GM23248 (cell line): ENCODE results near the gene LACTBL1. TPM values are rescaled to one million over a fixed set of nuclear protein-coding genes. Genes with fewer than 3 reads are reported as not detected.
"Not testable (repeated sequence)": the region's sequence is repeated elsewhere in the genome, so short reads cannot be mapped to it uniquely, and the experiment has no call there.

Experiments
- DNase-seq: peaks from one replicate; pipeline ENCODE4 v3.0.0-alpha.2; 2015
- H2AFZ ChIP-seq: fragments of 200-600 bp; sonication (generic); 2 replicates; pipeline ENCODE4 v1.6.1; 2016; ENCODE audit warnings: antibody characterized with exemption
- H3F3A ChIP-seq: fragments of 200-600 bp; sonication (generic); 2 replicates; pipeline ENCODE4 v1.6.1; 2016; ENCODE audit warnings: mild to moderate bottlenecking, antibody characterized with exemption, mixed run types; ENCODE audit not compliant: insufficient read depth
- H3K27ac ChIP-seq: fragments of 200-600 bp; sonication (generic); 2 replicates; pipeline ENCODE4 v1.5.1; 2016; ENCODE audit warnings: mild to moderate bottlenecking
- H3K27me3 ChIP-seq: fragments of 200-600 bp; sonication (generic); replicated peaks from 2 replicates; pipeline ENCODE4 v1.6.1; 2016; ENCODE audit warnings: mild to moderate bottlenecking; ENCODE audit not compliant: insufficient read depth
- H3K36me3 ChIP-seq: fragments of 200-600 bp; sonication (generic); 2 replicates; pipeline ENCODE4 v1.6.1; 2016; ENCODE audit warnings: low read depth, mild to moderate bottlenecking
- H3K4me1 ChIP-seq: fragments of 200-600 bp; sonication (generic); 2 replicates; pipeline ENCODE4 v1.6.1; 2016; ENCODE audit warnings: mild to moderate bottlenecking; ENCODE audit not compliant: insufficient read depth
- H3K4me2 ChIP-seq: fragments of 200-600 bp; sonication (generic); one replicate; pipeline ENCODE4 v1.6.1; 2016; ENCODE audit warnings: mild to moderate bottlenecking; ENCODE audit not compliant: unreplicated experiment
- H3K4me3 ChIP-seq: fragments of 200-600 bp; sonication (generic); 2 replicates; pipeline ENCODE4 v1.5.1; 2016; ENCODE audit warnings: mild to moderate bottlenecking
- H3K79me2 ChIP-seq: fragments of 200-600 bp; sonication (generic); 2 replicates; pipeline ENCODE4 v1.6.1; 2016; ENCODE audit warnings: mild to moderate bottlenecking; ENCODE audit not compliant: insufficient read depth
- H3K9ac ChIP-seq: fragments of 200-600 bp; sonication (generic); 2 replicates; pipeline ENCODE4 v1.6.1; 2016; ENCODE audit warnings: mild to moderate bottlenecking
- H3K9me2 ChIP-seq: fragments of 200-600 bp; sonication (generic); 2 replicates; pipeline ENCODE4 v1.6.1; 2016; ENCODE audit warnings: mixed run types, mild to moderate bottlenecking, moderate library complexity; ENCODE audit not compliant: insufficient read depth
- H3K9me3 ChIP-seq: fragments of 200-600 bp; sonication (generic); one replicate; pipeline ENCODE4 v1.6.1; 2017; ENCODE audit warnings: low read depth
- H4K20me1 ChIP-seq: fragments of 200-600 bp; sonication (generic); 2 replicates; pipeline ENCODE4 v1.6.0; 2016; ENCODE audit not compliant: insufficient read depth
- EZH2 ChIP-seq: fragments of 200-600 bp; sonication (generic); IDR thresholded peaks from 2 replicates; pipeline ENCODE4 v1.6.1; 2018; ENCODE audit warnings: antibody characterized with exemption, mild to moderate bottlenecking; ENCODE audit not compliant: insufficient read depth, poor library complexity, severe bottlenecking
- EZH2phosphoT487 ChIP-seq: fragments of 200-600 bp; sonication (generic); IDR thresholded peaks from 2 replicates; pipeline ENCODE4 v1.6.1; 2018; ENCODE audit warnings: antibody characterized with exemption, moderate library complexity, mild to moderate bottlenecking, low read depth; ENCODE audit not compliant: insufficient read depth
- WGBS, 2 experiments: methylation state at CpG; one replicate each; pipeline ENCODE4 v1.1.6; 2015 to 2017; ENCODE audit warnings: low lambda C conversion rate in 2 of 2, low coverage in 1 of 2; ENCODE audit errors: missing lambda C conversion rate in 2 of 2; 5-methylcytosine and 5-hydroxymethylcytosine counted together
- in situ Hi-C: fragments of 300-500 bp; cut with MboI; formaldehyde crosslinking; loops from 2 replicates; pipeline ENCODE4 v1.15.0; 2020
- polyA plus RNA-seq: library from polyadenylated mRNA; unstranded; fragments of >200 nt; fragmentation: Nextera tagmentation; extraction: Ambion mirVana; gene quantifications from 2 replicates; pipeline ENCODE4 v1.2.1, GENCODE V29; 2016
- total RNA-seq: library from RNA; depleted of rRNA; stranded (reverse); fragments of >200 nt; shearing (Covaris generic); gene quantifications from 2 replicates; pipeline ENCODE4 v1.2.3, GENCODE V29; 2014

LACTBL1 gene
- total and polyA plus RNA-seq, 2 experiments from 2014 or later = not detected

- H3K27me3 ChIP-seq = peaks cover 71% of the 10 kb centered on the region
- no peaks in the 10 kb centered on the region for H4K20me1 ChIP-seq
- no peaks in the 10 kb centered on the region for H3K79me2 ChIP-seq
- no peak overlapping the region for H3K27ac ChIP-seq
- no peak overlapping the region for H3K4me3 ChIP-seq
- in situ Hi-C loops = loop anchor here (25.0 kb wide), 1 partner anchor 513 kb away; no protein-coding TSS in a partner anchor
- TF ChIP-seq EZH2phosphoT487 = no peak
- no peak for TF ChIP-seq EZH2
- WGBS, 2 experiments = 2 to 3% methylated on average over 5 of the region's 5 CpGs
- H3F3A ChIP-seq = no peaks in the 10 kb centered on the region
- no peaks in the 10 kb centered on the region for H3K4me1 ChIP-seq
- no peak overlapping the region for H2AFZ ChIP-seq
- H3K4me2 ChIP-seq = no peak overlapping the region
- no peaks in the 10 kb centered on the region for H3K9me2 ChIP-seq
- no peaks in the 10 kb centered on the region for H3K36me3 ChIP-seq
- H3K9ac ChIP-seq = no peak overlapping the region
- DNase-seq = no peak
- no peaks in the 10 kb centered on the region for H3K9me3 ChIP-seq
Observed at GRCh38 chr1:22949822-22950331, 22.8 kb downstream of the LACTBL1 start.

- not testable (repeated sequence) for H3K4me1 ChIP-seq, H3K9me3 ChIP-seq, H3K36me3 ChIP-seq, H3K9me2 ChIP-seq, DNase-seq, H3K27ac ChIP-seq, H4K20me1 ChIP-seq, H3K9ac ChIP-seq, H3F3A ChIP-seq, H3K4me3 ChIP-seq, H3K79me2 ChIP-seq, H3K4me2 ChIP-seq, H2AFZ ChIP-seq
- 59 to 63% methylated on average over 5 of the region's 5 CpGs for WGBS, 2 experiments
- in situ Hi-C loops = loop anchor here (25.0 kb wide), 1 partner anchor 508 kb away; no protein-coding TSS in a partner anchor
- H3K27me3 ChIP-seq = peaks cover 36% of the 10 kb centered on the region
Observed at GRCh38 chr1:22945171-22945570, 27.5 kb downstream of the LACTBL1 start.

GRCh38 chr1:22944346-22945055 lies 28.2 kb downstream of the LACTBL1 start:
- Histone ChIP-seq H3K27ac (no peak overlapping the region), H3K9me2 (no peaks in the 10 kb centered on the region), H4K20me1 (no peaks in the 10 kb centered on the region), H3K36me3 (no peaks in the 10 kb centered on the region), H2AFZ (no peak overlapping the region), H3F3A (no peaks in the 10 kb centered on the region), H3K4me1 (no peaks in the 10 kb centered on the region), H3K4me2 (no peak overlapping the region), H3K9me3 (no peaks in the 10 kb centered on the region), H3K9ac (no peak overlapping the region), H3K4me3 (no peak overlapping the region), H3K27me3 (peaks cover 33% of the 10 kb centered on the region), H3K79me2 (no peaks in the 10 kb centered on the region)
- in situ Hi-C loops = loop anchor here (25.0 kb wide), 1 partner anchor 507 kb away; no protein-coding TSS in a partner anchor
- 70 to 74% methylated on average over 4 of the region's 4 CpGs for WGBS, 2 experiments
- DNase-seq = no peak
- no peak for TF ChIP-seq EZH2phosphoT487
- TF ChIP-seq EZH2 = no peak

- no peak overlapping the region for H3K9ac ChIP-seq
- WGBS, 2 experiments = 23 to 42% methylated on average over 2 of the region's 2 CpGs
- TF ChIP-seq EZH2phosphoT487 (no peak), EZH2 (no peak)
- DNase-seq = no peak
- no peaks in the 10 kb centered on the region for H3K9me2 ChIP-seq
- H3K27me3 ChIP-seq = peaks cover 4% of the 10 kb centered on the region
- no peak overlapping the region for H3K4me3 ChIP-seq
- in situ Hi-C loops = loop anchor here (25.0 kb wide), 1 partner anchor 504 kb away; no protein-coding TSS in a partner anchor
- no peaks in the 10 kb centered on the region for H3K79me2 ChIP-seq
- no peaks in the 10 kb centered on the region for H4K20me1 ChIP-seq
- H3K36me3 ChIP-seq = no peaks in the 10 kb centered on the region
- H3K27ac ChIP-seq = no peak overlapping the region
- no peaks in the 10 kb centered on the region for H3K9me3 ChIP-seq
- no peak overlapping the region for H2AFZ ChIP-seq
- H3F3A ChIP-seq = no peaks in the 10 kb centered on the region
- H3K4me1 ChIP-seq = no peaks in the 10 kb centered on the region
- H3K4me2 ChIP-seq = no peak overlapping the region
Observed at GRCh38 chr1:22941257-22941656, 31.4 kb downstream of the LACTBL1 start.
